Fibroblast of lung (primary cell): ENCODE data around the gene HAAO. TPM values are rescaled to one million over a fixed set of nuclear protein-coding genes. Genes with fewer than 3 reads are reported as not detected.

Experiments
- DNase-seq, 2 donors: peaks; one replicate each; pipeline versions ENCODE4 v3.0.0 to v3.0.0-alpha.2; 2010; ENCODE audit warnings: low read depth in 2 of 2
- H2AFZ ChIP-seq: 2 replicates; pipeline ENCODE4 v1.5.1; 2012; ENCODE audit warnings: low read length, control low read depth, inconsistent platforms
- H3K27ac ChIP-seq: 2 replicates; pipeline ENCODE4 v1.5.1; 2011; ENCODE audit warnings: low read length, control low read depth; ENCODE audit not compliant: insufficient read depth
- H3K27me3 ChIP-seq: 2 replicates; pipeline ENCODE4 v1.5.1; 2011; ENCODE audit warnings: mild to moderate bottlenecking, low read length; ENCODE audit not compliant: control insufficient read depth, insufficient read depth
- H3K36me3 ChIP-seq: 2 replicates; pipeline ENCODE4 v1.5.1; 2011; ENCODE audit warnings: low read length; ENCODE audit not compliant: control insufficient read depth, insufficient read depth
- H3K4me1 ChIP-seq: 2 replicates; pipeline ENCODE4 v1.5.1; 2011; ENCODE audit warnings: low read length; ENCODE audit not compliant: control insufficient read depth, insufficient read depth; ENCODE audit errors: extremely low read depth
- H3K4me2 ChIP-seq: 2 replicates; pipeline ENCODE4 v1.5.1; 2011; ENCODE audit warnings: low read length, control low read depth; ENCODE audit not compliant: insufficient read depth; ENCODE audit errors: extremely low read depth
- H3K4me3 ChIP-seq, 4 experiments: fragments of 200-600 bp in 1 of 4; sonication (generic) in 1 of 4; replicated peaks in 1 of 4; 2 replicates each; pipeline ENCODE4 v1.5.1; 2011 to 2016; ENCODE audit warnings: low read length in 4 of 4, low read depth in 3 of 4, mild to moderate bottlenecking in 3 of 4, control low read depth in 2 of 4, inconsistent platforms in 1 of 4, mixed read lengths in 1 of 4; ENCODE audit not compliant: insufficient read depth in 1 of 4; ENCODE audit errors: control extremely low read depth in 1 of 4
- H3K79me2 ChIP-seq: 2 replicates; pipeline ENCODE4 v1.5.1; 2012; ENCODE audit warnings: mild to moderate bottlenecking, low read length, inconsistent platforms; ENCODE audit not compliant: control insufficient read depth, insufficient read depth
- H3K9ac ChIP-seq: 2 replicates; pipeline ENCODE4 v1.5.1; 2011; ENCODE audit warnings: mild to moderate bottlenecking, low read length, control low read depth; ENCODE audit not compliant: insufficient read depth
- H3K9me3 ChIP-seq: 2 replicates; pipeline ENCODE4 v1.5.1; 2012; ENCODE audit warnings: low read depth, low read length; ENCODE audit not compliant: control insufficient read depth, insufficient read depth
- H4K20me1 ChIP-seq: 2 replicates; pipeline ENCODE4 v1.5.1; 2011; ENCODE audit warnings: low read length; ENCODE audit not compliant: control insufficient read depth, insufficient read depth; ENCODE audit errors: extremely low read depth
- CTCF ChIP-seq, 2 donors: IDR thresholded peaks in 1 of 2; conservative IDR thresholded peaks in 1 of 2; 1 replicate in 1 of 2; 2 replicates in 1 of 2; pipeline ENCODE4 v1.5.1; 2011 to 2012; ENCODE audit warnings: low read length in 2 of 2, control low read depth in 1 of 2, inconsistent platforms in 1 of 2, low read depth in 1 of 2, mild to moderate bottlenecking in 1 of 2
- EZH2 ChIP-seq: IDR thresholded peaks from 2 replicates; pipeline ENCODE4 v1.5.1; 2012; ENCODE audit warnings: low read length, control low read depth, mild to moderate bottlenecking; ENCODE audit errors: missing control alignments
- polyA plus RNA-seq, 2 donors: library from polyadenylated mRNA; depleted of rRNA in 1 of 2; stranded (reverse) in 1 of 2; unstranded in 1 of 2; fragments of >200 nt; gene quantifications; 2 replicates each; pipeline ENCODE4 v1.2.1, GENCODE V29; 2011 to 2012; ENCODE audit warnings: missing spikeins in 1 of 2
- total RNA-seq: library from RNA; depleted of rRNA; stranded (reverse); fragments of >200 nt; gene quantifications from 2 replicates; pipeline ENCODE4 v1.2.1, GENCODE V29; 2014

Gene HAAO
- total and polyA plus RNA-seq, 2 donors (not counting 1 experiment from before 2014, with no cell fraction given): 0.58 to 4.1 TPM

GRCh38 chr2:42800981-42801380 is 8.6 kb upstream of the HAAO start:
- no peaks in the 10 kb centered on the region for H3K36me3 ChIP-seq
- no peak overlapping the region for H3K27ac ChIP-seq
- no peaks in the 10 kb centered on the region for H4K20me1 ChIP-seq
- H3K4me1 ChIP-seq: no peaks in the 10 kb centered on the region
- no peak overlapping the region for H3K4me3 ChIP-seq
- peak in 1 of 2 donors; percentile 25 for DNase-seq
- H3K4me2 ChIP-seq: no peak overlapping the region
- no peak overlapping the region for H3K9ac ChIP-seq
- no peaks in the 10 kb centered on the region for H3K9me3 ChIP-seq
- TF ChIP-seq CTCF (conservative IDR thresholded peaks at IDR 0.05 in 1 of 2, IDR thresholded peaks at IDR 0.05 in 1 of 2; ENCODE audit: low read depth in 1 of 2, low read length in 2 of 2) (no peak), EZH2 (no peak)
- peaks cover 4% of the 10 kb centered on the region for H3K27me3 ChIP-seq
- H2AFZ ChIP-seq: no peak overlapping the region
- H3K79me2 ChIP-seq: no peaks in the 10 kb centered on the region

- no peaks in the 10 kb centered on the region for H3K4me1 ChIP-seq
- no peaks in the 10 kb centered on the region for H3K36me3 ChIP-seq
- no peak overlapping the region for H3K4me2 ChIP-seq
- H2AFZ ChIP-seq: no peak overlapping the region
- no peak overlapping the region for H3K27ac ChIP-seq
- no peak for DNase-seq
- H3K9me3 ChIP-seq: no peaks in the 10 kb centered on the region
- no peak overlapping the region for H3K4me3 ChIP-seq
- no peaks in the 10 kb centered on the region for H3K79me2 ChIP-seq
- peaks cover 4% of the 10 kb centered on the region for H3K27me3 ChIP-seq
- no peaks in the 10 kb centered on the region for H4K20me1 ChIP-seq
- TF ChIP-seq EZH2 (no peak), CTCF (conservative IDR thresholded peaks at IDR 0.05 in 1 of 2, IDR thresholded peaks at IDR 0.05 in 1 of 2; ENCODE audit: low read depth in 1 of 2, low read length in 2 of 2) (no peak)
- H3K9ac ChIP-seq: no peak overlapping the region
Observed at GRCh38 chr2:42800461-42800962, 8.1 kb upstream of the HAAO start.

GRCh38 chr2:42799881-42800280 is 7.5 kb upstream of the HAAO start:
- Histone ChIP-seq H3K36me3 (no peaks in the 10 kb centered on the region), H3K79me2 (no peaks in the 10 kb centered on the region), H3K9ac (no peak overlapping the region), H3K27me3 (peaks cover 4% of the 10 kb centered on the region), H4K20me1 (no peaks in the 10 kb centered on the region), H3K27ac (no peak overlapping the region), H3K4me1 (no peaks in the 10 kb centered on the region), H2AFZ (no peak overlapping the region), H3K4me3 (no peak overlapping the region), H3K9me3 (no peaks in the 10 kb centered on the region), H3K4me2 (no peak overlapping the region)
- DNase-seq: peak in 1 of 2 donors; percentile 26
- TF ChIP-seq CTCF (conservative IDR thresholded peaks at IDR 0.05 in 1 of 2, IDR thresholded peaks at IDR 0.05 in 1 of 2; ENCODE audit: low read depth in 1 of 2, low read length in 2 of 2) (no peak), EZH2 (no peak)
